ENCODE measurements around the gene CD163. TPM values are rescaled to one million over a fixed set of nuclear protein-coding genes. Genes with fewer than 3 reads are reported as not detected.

The CD163 gene
- total RNA-seq, 1 experiment from 2014 or later = 0.07 TPM

GRCh38 chr12:7459973-7460372, 43.6 kb downstream of the CD163 start:
- H2BK20ac ChIP-seq (ENCODE audit: low read depth, low read length, poor library complexity, severe bottlenecking) = no peak overlapping the region
- H3K79me1 ChIP-seq (ENCODE audit: insufficient read depth, low read depth, low read length, poor library complexity, severe bottlenecking) = no peaks in the 10 kb centered on the region
- DNase-seq = no peak
- H2AFZ ChIP-seq (ENCODE audit: low read length) = no peak overlapping the region
- Mint-ChIP-seq H3K27ac (peak overlapping the region in 2 of 3 experiments; percentile 27 to 87; a peak in 1 of 7 replicates), H3K36me3 (ENCODE audit: insufficient read depth in 1 of 3, low read depth in 3 of 3) (no peaks in the 10 kb centered on the region), H3K4me3 (no peak overlapping the region), H3K9me3 (no peaks in the 10 kb centered on the region; a peak in 1 of 5 replicates), H3K27me3 (ENCODE audit: low read depth) (no peaks in the 10 kb centered on the region), H3K4me1 (peaks cover 7 to 11% of the 10 kb centered on the region in 2 experiments)
- H4K91ac ChIP-seq (ENCODE audit: insufficient read length, low read depth, low read length) = no peak overlapping the region
- no peak overlapping the region for H3K4me2 ChIP-seq (ENCODE audit: insufficient read depth, insufficient read length, low read length)
- no peak overlapping the region for H3K14ac ChIP-seq (ENCODE audit: insufficient read depth, low read length)
- H2AK5ac ChIP-seq (ENCODE audit: insufficient read length, low read length) = no peak overlapping the region
- H3K56ac ChIP-seq (ENCODE audit: insufficient read length, low read depth, low read length) = no peak overlapping the region
- H3K23me2 ChIP-seq (ENCODE audit: insufficient read length, low read depth, low read length, poor library complexity, severe bottlenecking) = no peaks in the 10 kb centered on the region
- H2BK15ac ChIP-seq (ENCODE audit: low read depth, low read length) = no peak overlapping the region
- H2BK120ac ChIP-seq (ENCODE audit: low read depth, low read length, poor library complexity, severe bottlenecking) = no peak overlapping the region
- H3T11ph ChIP-seq (ENCODE audit: low read length) = no peak overlapping the region
- H3K4ac ChIP-seq (ENCODE audit: low read depth, low read length) = no peak overlapping the region
- no peak overlapping the region for H3K27ac ChIP-seq (ENCODE audit: insufficient read length, low read depth, low read length)
- no peaks in the 10 kb centered on the region for H3K4me1 ChIP-seq (ENCODE audit: insufficient read depth, low read length)
- H3K23ac ChIP-seq (ENCODE audit: insufficient read length, low read depth, low read length) = no peak overlapping the region
- no peak overlapping the region for H3K18ac ChIP-seq (ENCODE audit: insufficient read length, low read depth, low read length)
- no peaks in the 10 kb centered on the region for H4K20me1 ChIP-seq (ENCODE audit: control insufficient read depth, insufficient read depth, insufficient read length)
- WGBS (ENCODE audit: extremely low coverage, insufficient read length, low lambda C conversion rate) = no CpG with 5 or more reads among the region's 3 CpGs
- no peak overlapping the region for H4K8ac ChIP-seq (replicated peaks; ENCODE audit: insufficient read length, low read depth, low read length)
- H3K27me3 ChIP-seq (ENCODE audit: insufficient read depth, low read length) = no peaks in the 10 kb centered on the region
- H3K9me3 ChIP-seq (ENCODE audit: control insufficient read depth, low read depth, low read length) = no peaks in the 10 kb centered on the region
- no peaks in the 10 kb centered on the region for H3K79me2 ChIP-seq (ENCODE audit: insufficient read depth, low read length)
- TF ChIP-seq, protein P1, sequence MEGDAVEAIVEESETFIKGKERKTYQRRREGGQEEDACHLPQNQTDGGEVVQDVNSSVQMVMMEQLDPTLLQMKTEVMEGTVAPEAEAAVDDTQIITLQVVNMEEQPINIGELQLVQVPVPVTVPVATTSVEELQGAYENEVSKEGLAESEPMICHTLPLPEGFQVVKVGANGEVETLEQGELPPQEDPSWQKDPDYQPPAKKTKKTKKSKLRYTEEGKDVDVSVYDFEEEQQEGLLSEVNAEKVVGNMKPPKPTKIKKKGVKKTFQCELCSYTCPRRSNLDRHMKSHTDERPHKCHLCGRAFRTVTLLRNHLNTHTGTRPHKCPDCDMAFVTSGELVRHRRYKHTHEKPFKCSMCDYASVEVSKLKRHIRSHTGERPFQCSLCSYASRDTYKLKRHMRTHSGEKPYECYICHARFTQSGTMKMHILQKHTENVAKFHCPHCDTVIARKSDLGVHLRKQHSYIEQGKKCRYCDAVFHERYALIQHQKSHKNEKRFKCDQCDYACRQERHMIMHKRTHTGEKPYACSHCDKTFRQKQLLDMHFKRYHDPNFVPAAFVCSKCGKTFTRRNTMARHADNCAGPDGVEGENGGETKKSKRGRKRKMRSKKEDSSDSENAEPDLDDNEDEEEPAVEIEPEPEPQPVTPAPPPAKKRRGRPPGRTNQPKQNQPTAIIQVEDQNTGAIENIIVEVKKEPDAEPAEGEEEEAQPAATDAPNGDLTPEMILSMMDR (conservative IDR thresholded peaks at IDR 0.05) = no peak
- no peak overlapping the region for H4K5ac ChIP-seq (ENCODE audit: insufficient read length, low read depth, low read length)
- H2BK12ac ChIP-seq (ENCODE audit: insufficient read length, low read depth, low read length) = no peak overlapping the region
- no peak overlapping the region for H2BK5ac ChIP-seq (ENCODE audit: insufficient read length, low read length)
- H3K9ac ChIP-seq (ENCODE audit: extremely low read depth, insufficient read length, low read length) = no peak overlapping the region
